ENCODE results near the gene NPEPL1.

Gene NPEPL1

DNA sequence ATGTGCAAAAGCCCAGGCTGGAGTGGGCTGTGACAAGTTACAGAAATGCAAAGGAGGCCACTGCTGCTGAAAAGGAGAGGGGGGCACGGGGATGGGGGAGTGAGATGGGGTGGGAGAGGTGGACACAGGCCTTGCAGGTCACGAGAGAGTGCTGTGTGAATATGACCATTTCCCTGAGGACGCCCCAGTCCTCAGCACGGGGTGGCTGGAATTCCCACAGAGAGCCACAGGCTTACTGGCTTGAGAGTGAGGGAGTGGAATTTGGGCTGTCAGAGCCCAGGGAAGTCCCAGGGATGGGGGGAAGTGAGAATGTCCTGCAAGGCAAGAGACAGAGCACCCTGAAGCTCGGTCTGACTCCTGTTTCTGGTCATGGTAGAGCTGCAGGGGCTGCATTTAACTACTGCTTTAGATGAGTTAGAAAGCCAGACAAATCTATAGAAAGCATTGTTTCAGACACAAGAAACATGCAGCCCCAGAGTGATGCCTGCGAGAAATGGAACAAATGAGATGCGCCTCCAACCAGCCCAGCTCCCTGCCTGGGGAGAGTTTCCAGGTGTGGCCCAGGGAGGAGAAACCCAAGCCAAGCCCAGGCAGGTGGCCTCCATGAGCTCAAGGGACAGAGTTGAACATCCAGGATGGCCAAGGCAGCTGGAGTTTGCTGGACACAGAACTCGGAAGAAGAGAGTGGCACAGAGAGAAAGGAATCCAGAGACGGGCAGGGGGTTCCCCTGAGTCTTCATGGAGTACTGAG lies 30.5 kb downstream of the NPEPL1 start:
- TF ChIP-seq, protein P1, sequence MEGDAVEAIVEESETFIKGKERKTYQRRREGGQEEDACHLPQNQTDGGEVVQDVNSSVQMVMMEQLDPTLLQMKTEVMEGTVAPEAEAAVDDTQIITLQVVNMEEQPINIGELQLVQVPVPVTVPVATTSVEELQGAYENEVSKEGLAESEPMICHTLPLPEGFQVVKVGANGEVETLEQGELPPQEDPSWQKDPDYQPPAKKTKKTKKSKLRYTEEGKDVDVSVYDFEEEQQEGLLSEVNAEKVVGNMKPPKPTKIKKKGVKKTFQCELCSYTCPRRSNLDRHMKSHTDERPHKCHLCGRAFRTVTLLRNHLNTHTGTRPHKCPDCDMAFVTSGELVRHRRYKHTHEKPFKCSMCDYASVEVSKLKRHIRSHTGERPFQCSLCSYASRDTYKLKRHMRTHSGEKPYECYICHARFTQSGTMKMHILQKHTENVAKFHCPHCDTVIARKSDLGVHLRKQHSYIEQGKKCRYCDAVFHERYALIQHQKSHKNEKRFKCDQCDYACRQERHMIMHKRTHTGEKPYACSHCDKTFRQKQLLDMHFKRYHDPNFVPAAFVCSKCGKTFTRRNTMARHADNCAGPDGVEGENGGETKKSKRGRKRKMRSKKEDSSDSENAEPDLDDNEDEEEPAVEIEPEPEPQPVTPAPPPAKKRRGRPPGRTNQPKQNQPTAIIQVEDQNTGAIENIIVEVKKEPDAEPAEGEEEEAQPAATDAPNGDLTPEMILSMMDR (IDR thresholded peaks at IDR 0.05): no peak

GRCh38 chr20:58723628-58723984 lies 31.0 kb downstream of the NPEPL1 start:
- TF ChIP-seq, protein P1 (IDR thresholded peaks at IDR 0.05): no peak

GRCh38 chr20:58731192-58731591 lies 38.6 kb downstream of the NPEPL1 start:
- TF ChIP-seq, protein P1 (IDR thresholded peaks at IDR 0.05): no peak

DNA sequence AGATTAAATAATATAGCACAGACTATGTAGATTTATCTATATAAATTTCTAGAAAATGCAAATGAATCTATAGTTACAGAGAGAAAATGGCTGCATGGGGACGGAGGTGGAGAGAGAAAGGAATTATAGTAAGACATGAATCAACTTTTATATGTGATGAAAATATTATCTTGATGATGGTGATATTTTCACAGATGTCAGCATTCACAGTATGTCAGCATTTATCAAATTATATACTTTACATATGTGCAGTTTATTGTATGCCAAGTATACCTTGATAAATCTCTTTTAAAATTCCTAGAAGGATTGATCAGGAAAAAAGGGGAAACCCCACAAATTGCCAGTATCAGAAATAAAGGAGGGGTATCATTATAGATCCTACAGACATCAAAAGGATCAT lies 44.6 kb downstream of the NPEPL1 start:
- TF ChIP-seq, protein P1 (IDR thresholded peaks at IDR 0.05): no peak

DNA sequence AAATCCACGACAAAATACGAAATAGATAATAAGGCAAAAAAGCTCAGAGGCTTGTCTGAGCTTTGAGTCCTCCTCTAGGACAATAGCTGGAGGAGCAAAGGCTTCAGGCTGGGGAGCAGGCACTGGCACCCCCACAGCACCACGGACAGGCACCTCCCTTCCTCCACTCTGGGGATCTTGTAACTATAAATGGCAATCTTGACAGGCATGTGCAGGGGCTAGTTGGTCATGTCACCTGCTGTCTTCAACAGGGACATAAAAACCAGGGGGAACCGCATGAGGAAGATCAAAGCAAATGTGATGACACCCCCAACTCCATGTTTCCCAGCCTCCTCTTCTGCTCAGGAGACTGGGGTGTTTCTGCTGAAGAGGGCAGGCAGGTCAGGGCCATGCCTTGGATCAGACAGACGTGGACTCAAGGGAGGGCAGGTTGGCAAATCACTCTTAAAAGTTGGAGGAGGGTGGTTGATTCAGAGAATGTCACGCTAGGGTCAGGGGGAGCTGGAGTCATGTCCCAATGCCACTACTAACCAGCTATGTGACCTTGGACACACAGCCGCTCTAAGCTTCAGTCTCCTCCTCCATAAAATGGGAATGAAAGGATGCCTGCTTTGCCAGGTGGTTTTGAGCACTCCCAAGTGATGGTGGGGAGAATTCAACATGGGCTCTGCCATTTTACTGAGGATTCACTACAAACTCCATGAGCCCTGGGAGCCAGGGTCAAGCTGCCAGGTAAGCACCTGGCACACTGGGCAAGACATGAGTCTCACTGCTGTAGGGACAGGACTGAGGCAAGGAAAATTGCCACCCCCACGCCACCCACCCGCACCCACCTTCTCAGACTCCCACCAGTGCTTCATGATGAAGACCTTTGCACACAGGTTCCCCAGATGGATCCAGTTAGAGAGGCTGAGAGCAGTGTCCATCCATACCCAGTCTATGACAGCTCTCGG lies 48.0 kb downstream of the NPEPL1 start:
- TF ChIP-seq, protein P1 (IDR thresholded peaks at IDR 0.05): no peak

DNA sequence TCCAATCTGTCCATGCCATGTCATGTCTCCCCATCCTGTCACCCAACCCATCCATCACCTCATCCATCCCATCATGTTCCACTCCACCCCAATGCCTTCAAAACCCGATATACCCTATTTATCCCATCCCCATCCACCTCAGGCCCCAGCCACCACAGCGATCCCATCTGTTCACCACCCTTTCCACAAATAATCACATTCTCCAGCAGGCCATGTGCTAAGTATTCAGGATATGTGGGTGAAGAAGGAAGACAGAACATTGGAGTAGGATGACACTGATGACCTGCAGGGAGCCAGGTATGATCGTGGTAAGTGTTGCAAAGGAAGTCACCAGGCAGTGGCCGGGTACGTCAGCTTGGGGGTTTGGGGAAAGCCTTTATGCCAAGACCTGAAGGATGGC lies 48.8 kb downstream of the NPEPL1 start:
- TF ChIP-seq, protein P1 (IDR thresholded peaks at IDR 0.05): no peak

DNA sequence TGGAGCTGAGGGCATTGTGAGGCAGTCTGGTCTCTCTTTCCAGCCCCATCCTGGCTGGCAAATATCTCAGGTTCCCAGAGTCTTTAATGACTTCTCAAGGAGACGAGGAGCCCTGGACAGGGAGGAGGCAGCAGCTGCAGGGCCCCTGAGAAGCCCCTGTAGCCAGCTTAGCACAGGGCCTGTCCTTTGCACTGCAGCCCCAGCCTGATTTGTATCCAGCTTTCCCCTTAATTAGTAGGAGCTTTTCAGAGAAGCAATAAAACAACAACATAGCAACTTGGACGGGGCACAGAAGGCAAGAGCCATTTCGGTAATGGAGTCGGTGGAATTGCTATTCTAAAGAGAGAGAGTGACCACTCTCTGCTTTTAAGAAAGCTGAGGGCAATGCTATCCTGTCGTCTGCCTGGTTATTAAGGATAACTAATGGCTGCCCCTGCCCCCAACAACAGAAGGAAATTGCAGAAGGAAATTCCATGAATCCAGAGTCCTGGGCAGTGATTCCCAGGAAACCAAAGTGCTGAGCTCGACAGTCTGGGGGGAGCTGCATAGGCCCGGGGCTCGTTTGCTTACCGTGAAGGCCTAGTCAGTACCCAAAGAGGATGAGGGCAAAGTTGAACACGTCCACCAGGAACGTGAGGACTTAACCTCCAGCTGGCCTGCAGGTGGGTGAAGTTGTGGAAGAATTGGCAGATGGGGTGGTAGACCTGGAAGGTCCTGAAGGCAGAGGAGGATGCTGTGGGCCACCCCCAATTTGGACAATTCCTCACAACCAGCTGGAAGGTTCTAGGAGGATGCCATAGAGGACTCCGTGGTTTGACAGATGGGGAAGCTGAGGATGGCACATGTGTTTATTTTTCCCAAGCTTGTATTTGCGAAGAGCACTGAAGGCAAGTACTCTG lies 50.3 kb downstream of the NPEPL1 start:
- TF ChIP-seq, protein P1 (IDR thresholded peaks at IDR 0.05): no peak

All from LNCAP (cell line).